ENCODE measurements around the gene SYNDIG1L.

The SYNDIG1L gene

DNA sequence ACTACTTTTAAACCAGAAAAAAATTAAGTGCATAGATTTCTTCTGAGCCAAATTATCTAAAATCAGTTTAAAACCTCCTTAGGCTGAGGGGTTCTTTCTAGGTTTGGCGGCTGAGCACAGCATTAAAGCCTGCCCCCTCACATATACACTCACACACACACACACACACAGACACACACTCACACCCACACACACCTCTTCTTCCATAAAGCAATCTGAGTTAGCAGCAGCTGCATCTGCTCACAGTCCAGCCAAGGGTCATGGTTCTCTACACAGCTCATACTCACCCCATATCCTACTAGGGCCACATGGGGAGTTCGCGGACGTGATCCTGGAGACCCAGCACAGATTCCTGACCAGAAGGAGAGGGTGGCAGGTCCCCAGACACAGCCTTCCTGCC, 12.4 kb downstream of the SYNDIG1L start:
- Histone ChIP-seq H3F3A (ENCODE audit: insufficient read depth) (no peaks in the 10 kb centered on the region), H2AFZ (ENCODE audit: low read depth, low read length, severe bottlenecking) (no peak overlapping the region), H3K27ac (ENCODE audit: low read depth, low read length) (no peak overlapping the region), H3K4me3 (ENCODE audit: insufficient read depth, low read length, poor library complexity, severe bottlenecking) (no peak overlapping the region), H3K9ac (ENCODE audit: low read length) (no peak overlapping the region), H3K9me3 (ENCODE audit: insufficient read depth, low read length) (no peaks in the 10 kb centered on the region), H3K27me3 (ENCODE audit: low read length) (no peaks in the 10 kb centered on the region), H3K36me3 (ENCODE audit: low read length) (no peaks in the 10 kb centered on the region), H3K9me2 (replicated peaks; ENCODE audit: insufficient read depth, low read length) (no peaks in the 10 kb centered on the region), H3K4me2 (ENCODE audit: low read depth, low read length, poor library complexity, severe bottlenecking) (no peak overlapping the region), H3K79me2 (ENCODE audit: insufficient read depth, low read length) (no peaks in the 10 kb centered on the region), H4K20me1 (ENCODE audit: low read depth, low read length) (no peaks in the 10 kb centered on the region)
- TF ChIP-seq EZH2phosphoT487 (conservative IDR thresholded peaks at IDR 0.05; ENCODE audit: low read length) = no peak

DNA sequence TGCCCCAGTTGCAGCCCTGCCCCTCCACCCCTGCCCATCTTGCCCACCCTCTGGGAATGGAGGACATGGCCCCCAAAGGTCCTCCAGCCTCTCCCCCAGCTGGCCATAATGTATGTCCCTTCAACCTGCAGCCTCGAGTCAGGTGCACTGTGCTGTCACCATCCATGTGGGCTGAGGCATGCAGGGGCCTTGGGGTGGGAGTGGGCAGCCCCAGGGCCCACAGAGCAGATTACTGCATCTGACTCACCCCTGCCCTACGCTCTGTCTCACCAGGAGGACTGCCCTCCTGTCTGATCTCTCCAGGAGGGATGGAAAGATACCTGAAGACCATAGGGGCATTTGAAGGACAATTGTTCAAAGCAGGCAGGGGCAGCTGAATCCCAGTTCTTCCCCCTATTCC, 13.3 kb downstream of the SYNDIG1L start:
- Histone ChIP-seq H3K9ac (ENCODE audit: low read length) (no peak overlapping the region), H3K4me3 (ENCODE audit: insufficient read depth, low read length, poor library complexity, severe bottlenecking) (no peak overlapping the region), H3K9me3 (ENCODE audit: insufficient read depth, low read length) (no peaks in the 10 kb centered on the region), H3K27ac (ENCODE audit: low read depth, low read length) (no peak overlapping the region), H3K4me2 (ENCODE audit: low read depth, low read length, poor library complexity, severe bottlenecking) (no peak overlapping the region), H3K36me3 (ENCODE audit: low read length) (no peaks in the 10 kb centered on the region), H2AFZ (ENCODE audit: low read depth, low read length, severe bottlenecking) (no peak overlapping the region), H3K79me2 (ENCODE audit: insufficient read depth, low read length) (no peaks in the 10 kb centered on the region), H3K27me3 (ENCODE audit: low read length) (no peaks in the 10 kb centered on the region), H3F3A (ENCODE audit: insufficient read depth) (no peaks in the 10 kb centered on the region), H4K20me1 (ENCODE audit: low read depth, low read length) (no peaks in the 10 kb centered on the region), H3K9me2 (replicated peaks; ENCODE audit: insufficient read depth, low read length) (no peaks in the 10 kb centered on the region)
- no peak for TF ChIP-seq EZH2phosphoT487 (conservative IDR thresholded peaks at IDR 0.05; ENCODE audit: low read length)
- TF ChIP-seq, protein P1, sequence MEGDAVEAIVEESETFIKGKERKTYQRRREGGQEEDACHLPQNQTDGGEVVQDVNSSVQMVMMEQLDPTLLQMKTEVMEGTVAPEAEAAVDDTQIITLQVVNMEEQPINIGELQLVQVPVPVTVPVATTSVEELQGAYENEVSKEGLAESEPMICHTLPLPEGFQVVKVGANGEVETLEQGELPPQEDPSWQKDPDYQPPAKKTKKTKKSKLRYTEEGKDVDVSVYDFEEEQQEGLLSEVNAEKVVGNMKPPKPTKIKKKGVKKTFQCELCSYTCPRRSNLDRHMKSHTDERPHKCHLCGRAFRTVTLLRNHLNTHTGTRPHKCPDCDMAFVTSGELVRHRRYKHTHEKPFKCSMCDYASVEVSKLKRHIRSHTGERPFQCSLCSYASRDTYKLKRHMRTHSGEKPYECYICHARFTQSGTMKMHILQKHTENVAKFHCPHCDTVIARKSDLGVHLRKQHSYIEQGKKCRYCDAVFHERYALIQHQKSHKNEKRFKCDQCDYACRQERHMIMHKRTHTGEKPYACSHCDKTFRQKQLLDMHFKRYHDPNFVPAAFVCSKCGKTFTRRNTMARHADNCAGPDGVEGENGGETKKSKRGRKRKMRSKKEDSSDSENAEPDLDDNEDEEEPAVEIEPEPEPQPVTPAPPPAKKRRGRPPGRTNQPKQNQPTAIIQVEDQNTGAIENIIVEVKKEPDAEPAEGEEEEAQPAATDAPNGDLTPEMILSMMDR (IDR thresholded peaks at IDR 0.05; ENCODE audit: insufficient read depth, low read length, poor library complexity, severe bottlenecking) = no peak

DNA sequence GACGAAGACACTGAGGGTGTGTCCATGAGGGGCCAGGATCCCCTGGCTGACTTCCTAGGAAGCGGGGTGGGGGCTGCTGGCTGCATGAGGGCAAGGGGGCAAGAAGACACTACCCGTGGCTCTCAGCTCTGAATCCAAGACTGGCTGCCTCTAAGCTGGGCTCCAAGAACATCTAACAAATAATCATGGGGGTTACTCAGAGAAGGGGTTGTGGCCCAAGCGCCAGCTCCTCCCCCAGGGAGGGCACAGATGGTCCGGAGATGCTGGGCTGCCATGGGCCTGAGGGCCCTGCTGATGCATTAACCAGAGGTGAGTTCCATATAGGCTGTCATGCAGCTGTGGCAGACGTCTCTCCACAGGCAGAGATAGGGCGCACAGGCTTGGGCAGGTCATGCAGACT, 14.3 kb downstream of the SYNDIG1L start:
- Histone ChIP-seq H3K27me3 (ENCODE audit: low read length) (no peaks in the 10 kb centered on the region), H4K20me1 (ENCODE audit: low read depth, low read length) (no peaks in the 10 kb centered on the region), H3K27ac (ENCODE audit: low read depth, low read length) (no peak overlapping the region), H3K36me3 (ENCODE audit: low read length) (no peaks in the 10 kb centered on the region), H3K79me2 (ENCODE audit: insufficient read depth, low read length) (no peaks in the 10 kb centered on the region), H3F3A (ENCODE audit: insufficient read depth) (no peaks in the 10 kb centered on the region), H2AFZ (ENCODE audit: low read depth, low read length, severe bottlenecking) (no peak overlapping the region), H3K4me2 (ENCODE audit: low read depth, low read length, poor library complexity, severe bottlenecking) (no peak overlapping the region), H3K9me3 (ENCODE audit: insufficient read depth, low read length) (no peaks in the 10 kb centered on the region), H3K9ac (ENCODE audit: low read length) (no peak overlapping the region), H3K4me3 (ENCODE audit: insufficient read depth, low read length, poor library complexity, severe bottlenecking) (no peak overlapping the region), H3K9me2 (replicated peaks; ENCODE audit: insufficient read depth, low read length) (no peaks in the 10 kb centered on the region)
- TF ChIP-seq, protein P1 (IDR thresholded peaks at IDR 0.05; ENCODE audit: insufficient read depth, low read length, poor library complexity, severe bottlenecking) = no peak
- TF ChIP-seq EZH2phosphoT487 (conservative IDR thresholded peaks at IDR 0.05; ENCODE audit: low read length) = no peak

DNA sequence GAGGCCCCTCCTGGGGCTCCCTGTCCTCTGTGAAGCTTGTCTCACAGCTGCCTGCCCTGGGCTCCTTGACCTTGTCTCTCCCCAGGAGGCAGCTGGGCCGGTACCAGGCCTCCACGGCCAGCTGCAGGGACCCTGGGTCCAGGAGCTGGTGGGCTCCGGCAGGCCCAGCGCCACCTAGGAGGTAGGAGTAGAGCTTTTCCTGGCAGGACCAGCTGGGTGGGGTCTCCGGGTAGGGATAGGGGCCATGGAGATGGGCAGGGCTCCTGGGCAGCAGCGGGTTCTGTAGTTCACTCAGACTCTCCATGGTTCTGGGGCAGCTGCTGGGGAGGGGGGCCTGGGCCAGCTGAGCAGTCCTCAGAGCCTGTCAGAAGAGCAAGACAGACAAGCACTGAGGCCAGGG, 16.6 kb downstream of the SYNDIG1L start:
- no peak overlapping the region for H3K4me3 ChIP-seq (ENCODE audit: insufficient read depth, low read length, poor library complexity, severe bottlenecking)
- TF ChIP-seq, protein P1 (IDR thresholded peaks at IDR 0.05; ENCODE audit: insufficient read depth, low read length, poor library complexity, severe bottlenecking) = no peak
- no peak for TF ChIP-seq EZH2phosphoT487 (conservative IDR thresholded peaks at IDR 0.05; ENCODE audit: low read length)
- no peaks in the 10 kb centered on the region for H3K79me2 ChIP-seq (ENCODE audit: insufficient read depth, low read length)
- H4K20me1 ChIP-seq (ENCODE audit: low read depth, low read length) = no peaks in the 10 kb centered on the region
- no peaks in the 10 kb centered on the region for H3K36me3 ChIP-seq (ENCODE audit: low read length)
- no peak overlapping the region for H2AFZ ChIP-seq (ENCODE audit: low read depth, low read length, severe bottlenecking)
- H3K27me3 ChIP-seq (ENCODE audit: low read length) = no peaks in the 10 kb centered on the region
- no peak overlapping the region for H3K4me2 ChIP-seq (ENCODE audit: low read depth, low read length, poor library complexity, severe bottlenecking)
- H3K9me2 ChIP-seq (replicated peaks; ENCODE audit: insufficient read depth, low read length) = no peaks in the 10 kb centered on the region
- no peak overlapping the region for H3K9ac ChIP-seq (ENCODE audit: low read length)
- no peaks in the 10 kb centered on the region for H3F3A ChIP-seq (ENCODE audit: insufficient read depth)
- H3K27ac ChIP-seq (ENCODE audit: low read depth, low read length) = no peak overlapping the region
- H3K9me3 ChIP-seq (ENCODE audit: insufficient read depth, low read length) = no peaks in the 10 kb centered on the region

Data from SU-DHL-6 (cell line).